CD4-positive, alpha-beta T cell treated with Interferon gamma for 1 hour (primary cell): ENCODE measurements around the gene EIF5.

Source experiments
- DNase-seq: peaks from one replicate; pipeline ENCODE4 v3.0.0-alpha.2; 2020

The EIF5 gene

DNA sequence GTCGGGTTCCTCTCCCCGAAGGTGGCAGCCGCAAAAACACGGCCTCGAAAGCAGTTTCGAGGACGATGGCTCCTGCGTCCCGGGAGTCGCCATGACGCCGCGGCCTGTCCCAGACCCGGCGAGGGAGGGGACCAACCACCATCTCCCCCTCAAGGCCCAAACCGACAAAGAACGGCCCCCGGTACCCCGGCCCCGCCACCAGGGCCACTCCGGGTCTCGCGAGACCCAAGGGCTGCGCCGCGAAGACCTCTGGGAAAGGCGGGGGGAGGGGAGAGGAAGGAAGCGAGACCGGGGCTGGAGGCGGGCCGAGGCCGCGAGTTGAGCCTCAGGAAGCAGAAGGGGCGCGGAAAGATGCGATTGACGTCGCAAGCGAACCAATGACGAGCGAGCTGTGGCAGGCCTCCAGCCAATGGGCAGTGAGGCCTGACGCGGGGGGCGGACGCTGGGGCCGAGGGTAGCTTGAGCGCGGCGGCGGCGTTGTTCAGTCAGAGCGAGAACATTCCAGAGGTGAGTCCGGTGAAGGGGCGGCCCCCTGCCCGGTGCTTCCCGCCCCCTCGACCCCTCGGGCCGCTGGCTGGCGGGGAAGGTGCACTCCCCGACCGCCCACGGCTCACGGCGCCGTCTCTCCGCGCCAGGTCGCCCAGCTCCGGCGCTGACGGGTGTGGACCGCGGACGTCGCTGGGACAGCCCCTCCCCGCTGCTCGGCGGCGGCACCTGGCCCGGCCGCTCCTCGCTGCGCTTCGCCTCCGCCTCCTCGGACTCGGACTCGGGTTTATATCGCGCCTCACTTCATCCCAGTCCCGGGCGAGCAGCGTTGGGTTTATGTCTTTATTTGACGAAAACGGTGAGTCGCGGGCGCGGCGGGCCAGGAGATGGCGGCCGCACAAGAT is at the start of gene EIF5:
Gene EIF5, plus strand, starts transcription at position 484 of the 890 bp plus-strand sequence. CDS start 1,624 bp downstream, outside the sequence.
- peak; percentile 99 for DNase-seq

DNA sequence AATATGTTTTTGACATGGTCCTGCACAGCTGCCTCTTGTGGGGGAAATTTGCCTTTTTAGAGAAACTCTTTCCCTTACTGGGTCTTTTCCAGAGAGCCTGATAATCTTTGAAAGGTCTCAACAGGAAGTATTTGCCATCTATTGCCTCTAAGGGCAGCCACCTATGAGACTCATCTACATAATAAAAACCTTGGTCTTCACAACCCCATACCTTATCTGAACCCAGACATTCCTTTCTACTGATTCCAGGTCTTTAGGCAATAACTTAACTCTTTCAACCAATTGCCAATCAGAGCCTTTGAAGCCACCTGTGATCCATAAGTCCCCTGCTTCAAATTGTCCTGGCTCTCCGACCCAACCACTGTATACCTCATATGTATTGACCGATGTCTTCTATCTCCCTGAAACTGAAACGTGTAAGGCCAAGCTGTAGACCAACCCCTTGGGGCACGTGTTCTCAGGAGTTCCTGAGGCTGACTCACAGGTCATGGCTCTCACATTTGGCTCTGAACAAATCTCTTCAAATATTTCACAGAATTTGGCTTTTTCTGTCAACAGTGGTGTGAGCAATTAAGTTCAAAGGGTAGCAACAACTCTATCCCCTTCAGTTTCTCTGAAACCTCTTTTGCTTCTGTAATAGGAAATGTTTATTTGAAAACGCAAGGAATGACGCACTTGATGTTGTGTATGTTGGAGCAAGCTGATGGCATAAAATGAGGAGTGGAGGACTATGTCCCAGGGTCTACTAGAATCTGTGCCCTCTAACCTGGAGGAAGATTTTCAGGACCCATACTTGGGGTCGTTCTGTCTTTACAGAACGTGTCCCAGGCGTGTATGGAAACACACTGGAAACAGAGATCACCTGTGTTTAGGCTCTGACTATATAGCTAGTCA is 49.2 kb upstream of the EIF5 start:
- no peak for DNase-seq

DNA sequence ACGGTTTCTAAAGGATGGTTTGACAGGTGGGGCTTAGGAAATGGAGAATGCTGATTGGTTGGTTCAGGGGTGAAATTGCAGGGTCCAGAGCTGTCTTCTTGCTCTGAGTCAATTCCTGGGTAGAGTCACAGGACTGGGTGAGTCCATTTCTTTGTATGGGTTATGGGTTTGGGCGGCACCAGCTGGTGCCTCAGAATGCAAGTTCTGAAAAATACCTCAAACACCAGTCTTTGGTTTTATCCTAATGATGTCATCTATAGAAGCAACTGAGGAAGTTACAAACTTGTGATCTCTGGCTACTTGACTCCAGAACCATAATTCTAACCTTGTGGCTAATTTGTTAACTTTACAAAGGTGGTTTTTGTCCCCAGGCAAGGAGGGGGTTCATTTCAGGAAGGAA is 47.6 kb upstream of the EIF5 start:
- no peak for DNase-seq

DNA sequence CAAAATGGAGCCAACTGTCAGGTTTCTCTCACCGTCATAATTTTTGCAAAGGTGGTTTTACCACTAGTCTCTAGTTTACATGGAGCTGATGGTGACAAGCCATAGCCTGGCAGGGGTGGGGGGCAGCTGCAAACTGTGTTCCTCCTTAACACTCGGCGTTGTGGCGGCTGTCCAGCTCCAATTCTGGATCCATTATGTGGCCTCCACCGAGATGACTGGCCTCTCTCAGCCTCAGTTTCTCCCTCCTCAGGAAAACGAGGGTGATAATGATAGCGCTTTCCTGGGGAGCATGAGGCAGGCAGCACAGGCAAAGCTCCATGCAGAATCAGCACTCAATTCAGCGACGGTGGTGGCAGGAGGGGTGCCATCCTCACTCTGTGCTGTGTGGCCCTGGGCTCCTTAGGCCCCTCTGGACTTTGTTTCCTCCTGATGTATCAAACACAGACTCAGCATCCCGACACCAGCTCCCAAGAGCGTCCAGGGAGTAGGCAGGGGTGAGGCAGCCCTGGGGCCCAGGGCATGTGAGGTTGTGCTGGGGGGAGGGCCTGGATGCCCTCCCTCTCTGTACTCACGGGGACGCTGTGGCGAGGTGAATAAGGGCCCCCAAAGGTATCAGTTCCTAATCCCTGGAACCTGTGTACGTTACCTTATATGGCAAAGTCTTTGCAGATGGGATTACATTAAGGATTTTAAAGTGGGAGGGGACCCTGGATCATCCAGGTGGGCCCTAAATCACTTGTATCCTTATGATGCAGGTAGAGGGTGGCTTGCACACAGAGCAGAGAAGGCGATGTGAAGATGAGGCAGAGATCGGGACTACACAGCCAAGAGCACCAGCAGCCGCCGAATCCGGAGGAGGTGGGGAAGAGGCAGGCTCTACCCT is 46.8 kb upstream of the EIF5 start:
- DNase-seq = no peak

DNA sequence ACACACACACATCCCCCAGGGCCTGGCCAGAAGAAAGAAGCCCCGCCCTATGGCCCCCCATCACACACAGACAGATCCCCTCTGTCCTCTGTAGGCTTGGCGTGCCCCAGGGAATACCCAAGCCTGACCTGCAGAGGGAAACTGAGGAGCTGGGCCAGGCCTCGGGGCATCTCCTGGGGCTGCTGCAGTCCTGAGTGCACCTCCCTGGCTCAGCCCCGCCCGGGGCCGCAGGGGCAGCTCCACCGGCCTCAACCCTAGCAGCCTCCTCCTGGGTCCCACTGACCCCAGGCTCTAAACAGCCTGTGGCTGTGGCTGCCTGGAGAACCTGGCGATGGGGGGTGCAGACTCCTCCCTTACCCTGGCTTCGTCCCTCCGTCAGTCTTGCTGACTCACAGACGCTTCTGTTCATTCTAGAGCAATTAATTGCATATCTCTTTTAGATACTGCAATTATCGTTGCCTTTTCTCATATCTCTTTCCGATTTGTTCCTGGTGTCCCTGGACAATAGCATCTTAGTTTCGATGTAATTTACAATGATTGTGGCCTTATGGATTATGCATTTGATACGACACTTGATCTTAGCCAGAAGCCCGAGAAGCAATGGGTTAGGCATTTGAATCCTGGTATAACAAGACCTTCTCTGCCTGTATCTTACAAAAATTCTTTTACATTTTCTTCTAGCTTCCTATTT is 45.8 kb upstream of the EIF5 start:
- no peak for DNase-seq

DNA sequence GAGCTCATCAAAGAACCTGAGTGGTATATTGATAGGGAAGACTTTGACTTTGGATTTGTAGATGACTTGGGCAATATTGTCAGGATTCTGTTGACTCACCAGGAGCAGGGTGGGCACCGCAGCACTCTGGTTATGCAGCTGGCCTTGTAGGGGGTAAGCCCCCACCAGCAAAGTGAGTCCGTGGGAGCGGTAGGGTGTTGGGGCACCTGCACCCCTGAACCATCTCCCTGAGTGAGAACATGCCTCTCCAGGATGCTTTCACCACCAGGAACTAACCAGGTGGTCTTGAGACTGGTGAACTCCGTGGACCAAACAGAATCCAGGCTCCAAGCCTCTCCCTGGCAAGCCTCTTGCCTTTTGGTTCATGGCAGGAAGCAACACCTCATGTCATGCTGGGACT is 44.0 kb upstream of the EIF5 start:
- no peak for DNase-seq

DNA sequence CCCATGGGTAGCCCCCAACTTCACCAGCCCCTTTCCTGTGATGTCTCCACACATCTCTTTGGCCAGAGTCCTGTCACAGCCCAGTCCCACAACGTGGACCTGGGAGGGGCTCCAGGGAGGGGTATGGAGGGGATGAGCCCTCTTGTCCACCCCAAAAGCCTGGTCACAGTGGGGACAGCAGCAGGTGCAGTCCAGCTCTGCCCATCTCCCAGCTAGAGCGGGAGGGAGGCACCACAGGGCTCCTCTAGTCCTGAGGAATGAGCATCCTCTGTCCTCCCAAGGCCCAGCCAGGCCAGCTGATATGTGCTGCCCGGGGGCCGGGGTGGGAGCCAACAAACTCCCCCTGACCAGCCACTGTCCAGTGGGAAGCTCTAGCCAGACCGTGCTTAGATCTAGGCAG is 43.5 kb upstream of the EIF5 start:
- no peak for DNase-seq

DNA sequence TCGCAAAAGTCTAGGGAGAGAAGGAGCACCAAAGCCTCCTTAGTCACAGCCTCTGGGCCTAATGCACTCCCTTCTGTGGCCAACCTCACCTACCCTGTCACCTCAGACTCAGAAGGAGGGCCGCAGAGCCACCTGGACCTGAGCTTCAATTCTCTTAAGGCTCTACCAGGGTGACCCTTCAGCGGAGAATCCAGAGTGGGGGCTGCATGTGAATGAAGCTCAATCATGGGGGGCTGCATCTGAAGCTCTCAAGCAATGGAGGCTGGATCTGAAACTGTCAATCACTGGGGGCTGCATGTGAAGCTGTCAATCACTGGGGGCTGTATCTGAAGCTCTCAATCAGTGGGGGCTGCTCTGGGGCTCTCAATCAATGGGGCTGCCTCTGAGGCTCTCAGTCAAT is 43.1 kb upstream of the EIF5 start:
- DNase-seq = no peak

DNA sequence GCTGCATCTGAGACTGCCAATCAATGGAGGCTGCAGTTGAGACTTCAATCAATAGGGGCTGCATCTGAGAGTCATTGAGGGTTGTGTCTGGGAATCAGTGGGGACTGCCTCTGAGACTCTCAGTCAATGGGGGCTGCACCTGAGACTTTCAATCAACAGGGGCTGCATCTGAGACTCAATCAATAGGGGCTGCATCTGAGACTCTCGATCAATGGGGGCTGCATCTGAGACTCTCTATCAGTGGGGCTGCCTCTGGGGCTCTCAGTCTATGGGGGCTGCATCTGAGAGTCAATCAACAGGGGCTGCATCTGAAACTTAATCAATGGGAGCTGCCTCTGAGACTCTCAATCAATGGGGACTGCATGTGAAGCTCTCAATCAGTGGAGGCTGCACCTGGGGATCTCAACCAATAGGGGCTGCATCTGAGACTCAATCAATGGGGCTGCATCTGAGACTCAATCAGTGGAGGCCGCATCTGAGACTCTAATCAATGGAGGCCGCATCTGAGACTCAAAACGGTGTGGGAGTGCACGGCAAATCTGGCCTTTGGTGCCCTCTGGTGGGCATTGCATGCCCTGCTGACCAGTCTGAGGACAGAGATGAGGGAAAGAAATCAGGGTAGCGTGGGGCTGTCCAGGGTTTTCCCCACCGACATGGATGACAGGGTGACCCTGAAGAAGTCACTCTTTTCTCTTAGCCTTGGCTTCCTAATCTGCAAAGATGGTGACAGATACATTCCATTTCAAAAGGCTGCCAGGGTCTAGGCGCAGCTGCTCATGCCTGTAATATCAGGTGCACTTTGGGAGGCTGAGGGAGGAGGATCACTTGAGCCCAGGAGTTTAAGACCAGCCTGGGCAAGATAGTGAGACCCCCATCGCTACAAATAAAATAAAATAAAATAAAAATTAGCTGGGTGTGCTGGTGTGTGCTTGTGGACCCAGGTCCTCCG is 41.3 kb upstream of the EIF5 start:
- DNase-seq = peak; percentile 61

DNA sequence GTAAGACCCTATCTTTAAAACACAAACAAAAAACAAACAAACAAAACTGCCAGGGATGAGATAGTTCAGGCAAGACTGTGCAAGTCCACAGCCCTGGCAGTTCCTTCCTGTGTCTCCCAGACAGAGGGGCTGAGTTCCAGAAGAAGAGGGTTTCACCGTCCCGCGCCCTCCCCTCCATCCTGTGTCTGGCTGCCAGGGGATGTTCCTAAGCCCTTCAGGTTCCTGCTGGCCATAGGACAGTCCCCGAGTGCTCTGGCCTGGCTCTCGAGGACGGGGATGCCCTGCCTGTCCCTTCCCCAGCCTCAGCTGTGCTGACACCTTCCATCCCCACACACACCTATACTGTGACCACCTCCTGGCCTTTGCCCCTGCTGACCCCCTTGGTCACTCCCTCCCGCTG is 40.6 kb upstream of the EIF5 start:
- DNase-seq = no peak

DNA sequence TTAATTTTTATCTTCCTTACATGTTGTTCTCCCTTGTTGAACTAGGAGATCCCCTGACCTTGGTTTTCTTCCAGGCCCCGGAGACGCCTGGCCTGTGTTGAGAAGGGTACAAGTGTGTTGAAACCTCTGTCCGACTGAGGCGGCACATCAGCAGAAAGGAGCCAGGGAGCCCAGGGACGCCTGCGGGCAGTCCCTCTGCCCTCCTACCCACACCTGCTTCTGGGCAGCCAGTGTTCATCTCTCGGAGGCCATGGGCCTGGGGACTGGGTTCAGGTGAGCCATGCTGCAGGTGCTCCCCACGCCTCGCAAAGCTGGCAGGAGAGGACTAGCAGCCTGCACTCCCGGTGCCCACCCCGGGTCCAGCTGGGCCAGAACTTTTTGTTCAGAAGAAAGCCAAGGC is 39.9 kb upstream of the EIF5 start:
- DNase-seq = no peak

DNA sequence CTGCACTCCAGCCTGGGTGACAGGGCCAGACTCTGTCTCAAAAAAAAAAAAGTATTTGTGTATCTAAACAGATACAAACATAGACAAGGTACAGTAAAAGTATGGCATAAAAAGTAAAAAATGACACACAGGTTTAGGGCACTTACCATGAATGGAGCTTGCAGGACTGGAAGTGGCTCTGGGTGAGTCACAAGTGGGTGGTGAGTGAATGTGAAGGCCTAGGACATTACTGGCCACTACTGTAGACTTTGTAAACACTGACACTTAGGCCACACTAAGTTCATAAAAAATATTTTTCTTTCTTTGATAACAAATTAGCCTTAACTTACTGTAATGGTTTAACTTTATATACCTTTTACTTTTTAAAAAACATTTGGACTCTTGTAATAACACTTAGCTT is 38.0 kb upstream of the EIF5 start:
- no peak for DNase-seq

DNA sequence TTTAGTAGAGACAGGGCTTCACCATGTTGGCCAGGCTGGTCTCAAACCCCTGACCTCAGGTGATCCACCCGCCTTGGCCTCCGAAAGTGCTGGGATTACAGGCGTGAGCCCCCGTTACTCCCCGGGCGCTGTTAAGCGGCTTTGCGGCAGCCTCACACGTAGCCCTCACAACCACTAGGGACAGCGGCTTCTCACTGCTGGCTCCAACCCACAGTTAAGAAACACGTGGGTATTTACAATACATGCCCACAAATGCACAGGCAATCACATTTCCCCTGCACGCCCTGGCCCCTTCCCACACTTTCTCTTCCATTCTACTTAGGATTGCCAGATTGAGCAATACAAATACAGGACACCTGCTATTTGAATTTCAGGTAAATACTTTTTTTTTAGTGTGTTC is 37.0 kb upstream of the EIF5 start:
- no peak for DNase-seq

DNA sequence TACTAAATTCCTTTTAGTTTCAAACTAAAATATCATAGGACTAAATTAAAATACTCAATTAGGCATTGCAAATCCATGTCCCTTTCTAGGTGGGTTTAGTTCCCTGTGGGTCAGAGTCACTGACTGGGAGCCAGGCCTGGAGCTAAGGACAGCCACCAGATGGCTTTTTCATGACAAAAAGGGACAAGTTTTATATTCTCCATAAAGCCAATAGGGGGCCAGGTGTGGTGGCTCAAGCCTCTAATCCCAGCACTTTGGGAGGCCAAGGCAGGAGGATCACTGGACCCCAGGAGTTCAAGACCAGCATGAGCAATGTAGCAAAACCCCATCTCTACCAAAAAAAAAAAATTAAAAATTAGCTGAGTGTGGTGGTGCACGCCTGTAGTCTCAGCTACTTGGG is 35.4 kb upstream of the EIF5 start:
- no peak for DNase-seq

DNA sequence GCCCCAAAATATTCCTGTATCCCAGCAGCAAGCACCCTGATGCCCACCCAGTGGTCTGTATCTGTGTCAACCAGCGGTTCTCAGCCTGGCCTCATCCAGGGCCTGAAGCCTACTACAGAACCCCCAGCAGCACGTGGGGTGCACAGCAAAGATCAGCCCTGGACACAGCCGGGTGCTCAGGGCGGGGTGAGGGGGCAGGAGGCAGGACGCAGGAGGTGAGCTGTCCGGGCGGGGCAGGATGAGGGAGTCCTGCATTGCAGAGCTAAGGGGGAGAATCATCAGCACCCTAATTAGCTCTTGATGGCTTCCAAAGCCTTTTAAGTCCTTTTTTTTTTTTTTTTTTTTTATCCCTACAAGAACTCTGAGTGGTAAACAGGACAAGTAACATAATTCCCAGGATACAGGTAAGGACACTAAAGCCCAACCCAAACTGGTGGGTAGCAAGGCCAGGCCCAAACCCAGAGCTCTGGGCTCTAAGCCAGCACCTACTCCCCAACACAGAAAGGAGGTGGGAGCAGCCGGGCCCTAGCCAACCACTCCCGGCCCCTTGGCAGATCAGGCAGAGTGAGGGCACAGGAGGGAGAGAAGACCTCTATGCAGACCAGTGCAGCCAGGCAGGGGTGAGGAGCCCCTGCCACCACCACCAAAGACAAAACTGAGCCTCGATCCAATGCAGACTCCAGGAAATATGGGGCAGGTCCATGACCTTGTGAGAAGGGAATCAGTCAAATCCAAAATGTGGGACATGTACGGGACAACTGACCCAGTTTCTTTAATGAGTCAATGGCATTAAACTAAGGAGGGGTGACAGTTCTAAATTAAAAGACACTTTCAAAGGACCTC is 32.3 kb upstream of the EIF5 start:
- DNase-seq = no peak

DNA sequence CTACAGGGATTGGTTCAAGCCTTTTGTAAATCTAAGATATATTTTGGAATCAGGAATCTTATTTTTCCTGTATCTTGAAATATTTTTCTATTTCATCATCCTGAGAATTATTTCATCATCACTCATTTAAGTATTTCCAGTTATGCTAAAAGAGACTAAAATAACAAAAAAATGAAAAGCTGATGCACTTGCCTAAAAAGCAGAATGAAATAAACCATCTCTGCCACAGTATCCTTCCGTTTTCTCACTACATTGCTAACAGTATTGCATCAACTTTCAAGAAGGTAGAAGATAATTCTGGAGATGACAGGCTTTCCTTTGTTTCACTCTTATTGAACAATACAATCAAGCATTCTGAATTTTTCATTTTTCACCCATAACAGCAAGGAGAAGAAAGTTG is 31.1 kb upstream of the EIF5 start:
- DNase-seq = no peak

DNA sequence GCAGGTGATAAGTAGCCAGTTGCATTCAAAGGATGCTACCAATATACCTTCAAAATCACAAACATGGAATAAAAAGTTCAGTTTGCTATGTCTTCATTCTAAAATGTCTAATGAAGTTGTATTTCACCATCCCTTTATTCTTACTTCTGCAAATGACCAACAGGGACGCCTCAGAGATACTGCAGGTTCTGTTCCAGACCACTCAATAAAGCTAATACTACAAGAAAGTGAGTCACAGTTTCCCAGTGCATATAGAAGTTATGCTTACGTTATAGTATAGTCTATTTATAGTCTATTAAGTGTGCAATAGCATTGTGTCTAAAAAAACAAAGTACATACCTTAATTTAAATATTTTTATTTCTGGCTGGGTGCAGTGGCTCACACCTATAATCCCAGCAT is 29.3 kb upstream of the EIF5 start:
- DNase-seq = no peak

DNA sequence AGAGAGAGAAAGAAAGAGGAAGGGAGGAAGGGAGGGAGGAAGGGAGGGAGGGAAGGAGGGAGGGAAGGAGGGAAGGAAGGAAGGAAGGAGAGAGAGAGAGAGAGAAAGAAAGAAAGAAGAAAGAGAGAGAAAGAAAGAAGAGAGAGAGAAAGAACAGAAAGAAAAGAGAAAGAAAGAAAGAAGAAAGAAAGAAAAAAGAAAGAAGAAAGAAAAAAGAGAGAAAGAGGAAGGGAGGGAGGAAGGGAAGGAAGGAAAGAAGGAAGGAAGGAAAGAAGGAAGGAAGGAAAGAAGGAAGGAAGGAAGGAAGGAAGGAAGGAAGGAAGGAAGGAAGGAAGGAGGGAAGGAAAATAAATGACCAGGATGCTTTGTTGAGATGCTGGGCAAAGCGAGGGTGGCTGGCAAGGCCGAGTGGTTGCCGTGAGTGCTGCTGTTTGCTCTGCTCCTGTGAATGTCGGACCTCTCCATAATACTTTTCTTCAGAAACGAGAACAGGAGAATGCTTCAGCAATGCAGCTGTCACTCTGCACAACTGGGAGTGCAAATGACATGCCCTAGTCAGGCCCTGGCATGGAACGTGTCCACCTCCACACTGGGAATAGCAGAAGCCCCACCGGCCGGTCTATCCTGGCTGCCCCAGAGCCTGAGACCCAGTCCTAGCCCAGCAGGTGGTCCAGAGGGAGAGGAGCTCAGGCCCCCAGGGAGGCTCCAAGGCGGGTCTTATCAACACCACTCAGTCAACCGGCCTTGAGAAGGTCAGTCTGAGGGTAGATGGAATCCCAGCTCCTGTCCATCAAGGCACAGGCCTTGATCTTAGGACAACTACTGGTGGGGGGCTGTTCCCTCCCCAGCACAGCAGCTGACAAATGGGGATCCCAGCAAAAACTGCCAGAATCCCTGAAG is 25.1 kb upstream of the EIF5 start:
- DNase-seq = no peak

DNA sequence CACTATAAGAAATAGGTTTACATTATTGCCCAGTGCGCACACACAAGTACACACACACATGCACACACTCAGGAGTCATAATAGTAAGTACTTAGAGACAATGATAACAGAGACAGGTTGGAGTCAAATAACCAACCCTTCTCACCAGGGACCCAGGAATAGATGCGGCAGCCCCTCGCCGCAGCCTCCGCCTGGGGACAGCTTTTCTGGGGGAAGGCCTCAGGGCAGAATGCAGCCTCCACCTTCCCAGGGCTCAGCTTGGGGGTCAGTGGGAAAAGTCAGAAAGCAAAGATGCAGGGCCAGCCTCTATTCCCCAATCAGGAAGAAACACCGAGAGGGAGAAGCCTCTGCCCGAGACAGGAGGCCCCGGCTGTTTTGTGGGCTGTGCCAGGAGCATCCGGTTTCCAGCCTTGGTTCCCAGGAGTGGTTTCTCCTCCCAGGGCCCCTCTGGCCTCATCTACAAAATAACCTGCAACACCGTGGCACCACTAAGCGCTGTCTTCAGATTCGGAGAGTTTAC is 23.4 kb upstream of the EIF5 start:
- DNase-seq = no peak
